H9 (cell line): ENCODE measurements around the gene SPEF2. TPM values are rescaled to one million over a fixed set of nuclear protein-coding genes. Genes with fewer than 3 reads are reported as not detected.

ENCODE experiments used
- DNase-seq: peaks from one replicate; pipeline ENCODE4 v3.0.0-alpha.2; 2017
- H2AFZ ChIP-seq: one replicate; pipeline ENCODE4 v1.6.1; 2013; ENCODE audit warnings: mild to moderate bottlenecking, low read length, control low read depth, moderate library complexity
- H2AK5ac ChIP-seq: 2 replicates; pipeline ENCODE4 v1.6.1; 2013; ENCODE audit warnings: low read length, control low read depth, mixed read lengths; ENCODE audit not compliant: insufficient read length
- H2BK120ac ChIP-seq: one replicate; pipeline ENCODE4 v1.6.1; 2013; ENCODE audit warnings: low read depth, mild to moderate bottlenecking, low read length, control low read depth, inconsistent platforms; ENCODE audit not compliant: poor library complexity, severe bottlenecking
- H2BK12ac ChIP-seq: 2 replicates; pipeline ENCODE4 v1.6.1; 2013; ENCODE audit warnings: low read length, control low read depth, mixed read lengths, low read depth; ENCODE audit not compliant: insufficient read length
- H2BK15ac ChIP-seq: 2 replicates; pipeline ENCODE4 v1.6.1; 2013; ENCODE audit warnings: low read depth, low read length, control low read depth
- H2BK20ac ChIP-seq: one replicate; pipeline ENCODE4 v1.6.1; 2013; ENCODE audit warnings: low read depth, mild to moderate bottlenecking, low read length, control low read depth, inconsistent platforms; ENCODE audit not compliant: poor library complexity, severe bottlenecking
- H2BK5ac ChIP-seq: 2 replicates; pipeline ENCODE4 v1.6.1; 2013; ENCODE audit warnings: low read length, control low read depth, mixed read lengths; ENCODE audit not compliant: insufficient read length
- H3K14ac ChIP-seq: 2 replicates; pipeline ENCODE4 v1.6.1; 2013; ENCODE audit warnings: low read length, control low read depth; ENCODE audit not compliant: insufficient read depth
- H3K18ac ChIP-seq: 2 replicates; pipeline ENCODE4 v1.6.1; 2013; ENCODE audit warnings: low read depth, mild to moderate bottlenecking, mixed read lengths, low read length, control low read depth; ENCODE audit not compliant: insufficient read length
- H3K23ac ChIP-seq: 2 replicates; pipeline ENCODE4 v1.6.1; 2013; ENCODE audit warnings: low read length, control low read depth, mixed read lengths, low read depth; ENCODE audit not compliant: insufficient read length
- H3K23me2 ChIP-seq: 2 replicates; pipeline ENCODE4 v1.6.1; 2013; ENCODE audit warnings: low read depth, mild to moderate bottlenecking, mixed read lengths, low read length, control low read depth; ENCODE audit not compliant: insufficient read length, poor library complexity, severe bottlenecking
- H3K27ac ChIP-seq: 2 replicates; pipeline ENCODE4 v1.5.1; 2013; ENCODE audit warnings: low read length, control low read depth, mixed read lengths, low read depth; ENCODE audit not compliant: insufficient read length
- H3K27me3 ChIP-seq: 2 replicates; pipeline ENCODE4 v1.6.1; 2013; ENCODE audit warnings: low read length, control low read depth, inconsistent platforms; ENCODE audit not compliant: insufficient read depth
- H3K4ac ChIP-seq: 2 replicates; pipeline ENCODE4 v1.6.1; 2013; ENCODE audit warnings: low read depth, mild to moderate bottlenecking, control low read depth, inconsistent platforms, low read length, moderate library complexity
- H3K4me1 ChIP-seq: 2 replicates; pipeline ENCODE4 v1.6.1; 2013; ENCODE audit warnings: low read length, control low read depth, inconsistent platforms; ENCODE audit not compliant: insufficient read depth
- H3K4me2 ChIP-seq: 2 replicates; pipeline ENCODE4 v1.6.1; 2013; ENCODE audit warnings: low read length, control low read depth, mixed read lengths; ENCODE audit not compliant: insufficient read length, insufficient read depth
- H3K56ac ChIP-seq: 2 replicates; pipeline ENCODE4 v1.6.1; 2013; ENCODE audit warnings: low read depth, mild to moderate bottlenecking, mixed read lengths, low read length, control low read depth; ENCODE audit not compliant: insufficient read length
- H3K79me1 ChIP-seq: 2 replicates; pipeline ENCODE4 v1.6.1; 2013; ENCODE audit warnings: low read depth, mild to moderate bottlenecking, moderate library complexity, low read length, control low read depth, inconsistent platforms; ENCODE audit not compliant: insufficient read depth, poor library complexity, severe bottlenecking
- H3K79me2 ChIP-seq: 2 replicates; pipeline ENCODE4 v1.6.1; 2013; ENCODE audit warnings: low read length, control low read depth, inconsistent platforms; ENCODE audit not compliant: insufficient read depth
- H3K9ac ChIP-seq: 2 replicates; pipeline ENCODE4 v1.6.1; 2013; ENCODE audit warnings: low read length, control low read depth, mixed read lengths; ENCODE audit not compliant: insufficient read length; ENCODE audit errors: extremely low read depth
- H3K9me3 ChIP-seq: one replicate; pipeline ENCODE4 v1.6.1; 2013; ENCODE audit warnings: low read depth, low read length, inconsistent platforms; ENCODE audit not compliant: control insufficient read depth
- H3T11ph ChIP-seq: one replicate; pipeline ENCODE4 v1.6.1; 2013; ENCODE audit warnings: mild to moderate bottlenecking, low read length, control low read depth, inconsistent platforms
- H4K20me1 ChIP-seq: one replicate; pipeline ENCODE4 v1.6.1; 2013; ENCODE audit not compliant: control insufficient read depth, insufficient read length, insufficient read depth
- H4K5ac ChIP-seq: 2 replicates; pipeline ENCODE4 v1.6.1; 2013; ENCODE audit warnings: low read depth, mild to moderate bottlenecking, mixed read lengths, low read length, control low read depth; ENCODE audit not compliant: insufficient read length
- H4K8ac ChIP-seq: replicated peaks from 2 replicates; pipeline ENCODE4 v1.6.1; 2013; ENCODE audit warnings: low read length, control low read depth, mixed read lengths, low read depth; ENCODE audit not compliant: insufficient read length
- H4K91ac ChIP-seq: 2 replicates; pipeline ENCODE4 v1.6.1; 2013; ENCODE audit warnings: low read depth, mild to moderate bottlenecking, moderate library complexity, mixed read lengths, low read length, control low read depth; ENCODE audit not compliant: insufficient read length
- H3K27ac Mint-ChIP-seq, 3 experiments: 2 replicates in 2 of 3; 3 replicates in 1 of 3; pipeline ENCODE4 v1.8.0; 2020 to 2021; ENCODE audit warnings: mixed read lengths in 3 of 3, mild to moderate bottlenecking in 1 of 3, moderate library complexity in 1 of 3
- H3K27me3 Mint-ChIP-seq: 2 replicates; pipeline ENCODE4 v1.8.0; 2021; ENCODE audit warnings: low read depth, mild to moderate bottlenecking, moderate library complexity, mixed read lengths
- H3K36me3 Mint-ChIP-seq, 3 experiments: 2 replicates in 2 of 3; 3 replicates in 1 of 3; pipeline ENCODE4 v1.8.0; 2020 to 2021; ENCODE audit warnings: low read depth in 3 of 3, mixed read lengths in 3 of 3; ENCODE audit not compliant: insufficient read depth in 1 of 3
- H3K4me1 Mint-ChIP-seq, 2 experiments: 2 replicates each; pipeline ENCODE4 v1.8.0; 2020; ENCODE audit warnings: mixed read lengths in 2 of 2
- H3K4me3 Mint-ChIP-seq, 2 experiments: 2 replicates in 1 of 2; 3 replicates in 1 of 2; pipeline ENCODE4 v1.8.0; 2020 to 2021; ENCODE audit warnings: mild to moderate bottlenecking in 2 of 2, mixed read lengths in 2 of 2, moderate library complexity in 1 of 2
- H3K9me3 Mint-ChIP-seq, 2 experiments: 2 replicates in 1 of 2; 3 replicates in 1 of 2; pipeline ENCODE4 v1.8.0; 2020; ENCODE audit warnings: mild to moderate bottlenecking in 2 of 2, mixed read lengths in 2 of 2, moderate library complexity in 1 of 2
- WGBS: extraction: QIAGEN DNeasy Blood & Tissue Kit; methylation state at CpG from one replicate; pipeline ENCODE4 v1.1.7; 2013; ENCODE audit warnings: missing lambda C conversion rate, low lambda C conversion rate, mixed read lengths; ENCODE audit not compliant: insufficient read length; ENCODE audit errors: extremely low coverage; 5-methylcytosine and 5-hydroxymethylcytosine counted together
- total RNA-seq: library from RNA; stranded (reverse); gene quantifications from 2 replicates; pipeline ENCODE4 v1.2.1, GENCODE V29; 2021
- TF ChIP-seq, protein P1 (sequence below): fragments of 200-600 bp; sonication (generic); conservative IDR thresholded peaks from 3 replicates; pipeline ENCODE4 v1.8.0; 2021; ENCODE audit warnings: antibody characterized with exemption, mild to moderate bottlenecking

The SPEF2 gene
- total RNA-seq, 1 experiment from 2014 or later, result 1.0 TPM

- no peak overlapping the region for H4K91ac ChIP-seq
- TF ChIP-seq, protein P1, sequence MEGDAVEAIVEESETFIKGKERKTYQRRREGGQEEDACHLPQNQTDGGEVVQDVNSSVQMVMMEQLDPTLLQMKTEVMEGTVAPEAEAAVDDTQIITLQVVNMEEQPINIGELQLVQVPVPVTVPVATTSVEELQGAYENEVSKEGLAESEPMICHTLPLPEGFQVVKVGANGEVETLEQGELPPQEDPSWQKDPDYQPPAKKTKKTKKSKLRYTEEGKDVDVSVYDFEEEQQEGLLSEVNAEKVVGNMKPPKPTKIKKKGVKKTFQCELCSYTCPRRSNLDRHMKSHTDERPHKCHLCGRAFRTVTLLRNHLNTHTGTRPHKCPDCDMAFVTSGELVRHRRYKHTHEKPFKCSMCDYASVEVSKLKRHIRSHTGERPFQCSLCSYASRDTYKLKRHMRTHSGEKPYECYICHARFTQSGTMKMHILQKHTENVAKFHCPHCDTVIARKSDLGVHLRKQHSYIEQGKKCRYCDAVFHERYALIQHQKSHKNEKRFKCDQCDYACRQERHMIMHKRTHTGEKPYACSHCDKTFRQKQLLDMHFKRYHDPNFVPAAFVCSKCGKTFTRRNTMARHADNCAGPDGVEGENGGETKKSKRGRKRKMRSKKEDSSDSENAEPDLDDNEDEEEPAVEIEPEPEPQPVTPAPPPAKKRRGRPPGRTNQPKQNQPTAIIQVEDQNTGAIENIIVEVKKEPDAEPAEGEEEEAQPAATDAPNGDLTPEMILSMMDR, result no peak
- no CpG with 5 or more reads among the region's 5 CpGs for WGBS
These were observed 140.6 kb downstream of the SPEF2 start for GRCh38 chr5:35758151-35758724.

More at GRCh38 chr5:35758151-35758724, 140.6 kb downstream of the SPEF2 start:
- H3K79me1 ChIP-seq, result no peaks in the 10 kb centered on the region
- no peak overlapping the region for H3K4me2 ChIP-seq
- no peak overlapping the region for H3K4ac ChIP-seq
- H2AK5ac ChIP-seq, result no peak overlapping the region
- H3K27me3 ChIP-seq, result peaks cover 36% of the 10 kb centered on the region
- H3K23ac ChIP-seq, result no peak overlapping the region
- H3K27ac ChIP-seq, result no peak overlapping the region
- no peaks in the 10 kb centered on the region for H4K20me1 ChIP-seq
- H2BK15ac ChIP-seq, result no peak overlapping the region
- no peak overlapping the region for H2BK12ac ChIP-seq
- no peak overlapping the region for H2BK120ac ChIP-seq
- H2BK5ac ChIP-seq, result no peak overlapping the region
- no peak overlapping the region for H2BK20ac ChIP-seq
- no peak overlapping the region for H3K9ac ChIP-seq
- no peak overlapping the region for H4K8ac ChIP-seq
- no peaks in the 10 kb centered on the region; the same call in 1 of the 2 replicates for H3K4me1 ChIP-seq
- Mint-ChIP-seq H3K4me1 (peaks cover 16 to 19% of the 10 kb centered on the region in 2 experiments), H3K9me3 (peaks cover 3 to 10% of the 10 kb centered on the region in 2 experiments; a peak in 3 of 5 replicates), H3K27ac (no peak overlapping the region), H3K27me3 (peaks cover 97% of the 10 kb centered on the region), H3K4me3 (no peak overlapping the region), H3K36me3 (no peaks in the 10 kb centered on the region)
- H3K79me2 ChIP-seq, result no peaks in the 10 kb centered on the region
- H3K14ac ChIP-seq, result no peak overlapping the region
- no peaks in the 10 kb centered on the region for H3K23me2 ChIP-seq
- no peaks in the 10 kb centered on the region for H3K9me3 ChIP-seq
- no peak overlapping the region for H2AFZ ChIP-seq
- H3T11ph ChIP-seq, result no peak overlapping the region
- no peak for DNase-seq
- H4K5ac ChIP-seq, result no peak overlapping the region
- no peak overlapping the region for H3K56ac ChIP-seq
- no peak overlapping the region for H3K18ac ChIP-seq
